NCI-H446 treated with DMSO at 0.1 percent for 48 hours (cell line): ENCODE measurements around the gene NSMCE4A.
"Not testable (repeated sequence)": the region's sequence is repeated elsewhere in the genome, so short reads cannot be mapped to it uniquely, and the experiment has no call there.

Experiments used
- DNase-seq: peaks from one replicate; lab custom pipeline; 2025; lab: John Stamatoyannopoulos, UW

Gene NSMCE4A

GRCh38 chr10:121974535-121975294 is at the start of gene NSMCE4A:
NSMCE4A (minus strand) TSS chr10:121975217; CDS start chr10:121975165, 52 bp downstream.
- peak; percentile 2 for DNase-seq

GRCh38 chr10:122023257-122023656 is 48.2 kb upstream of the NSMCE4A start:
- DNase-seq = not testable (repeated sequence)

- DNase-seq = no peak
Observed at GRCh38 chr10:122022276-122022675, 47.3 kb upstream of the NSMCE4A start.

- DNase-seq = no peak
Observed at GRCh38 chr10:122021828-122022227, 46.8 kb upstream of the NSMCE4A start.

- no peak for DNase-seq
Observed at GRCh38 chr10:122021379-122021778, 46.4 kb upstream of the NSMCE4A start.

GRCh38 chr10:122020226-122020625 is 45.2 kb upstream of the NSMCE4A start:
- no peak for DNase-seq

- DNase-seq = no peak
Observed at GRCh38 chr10:122019414-122019975, 44.5 kb upstream of the NSMCE4A start.

GRCh38 chr10:122018951-122019413 is 44.0 kb upstream of the NSMCE4A start:
- no peak for DNase-seq

- no peak for DNase-seq
Observed at GRCh38 chr10:122018491-122018890, 43.5 kb upstream of the NSMCE4A start.

GRCh38 chr10:122017926-122018325 is 42.9 kb upstream of the NSMCE4A start:
- not testable (repeated sequence) for DNase-seq

GRCh38 chr10:122014652-122015248 is 39.7 kb upstream of the NSMCE4A start:
- DNase-seq = no peak

- DNase-seq = no peak
Observed at GRCh38 chr10:122013311-122013780, 38.3 kb upstream of the NSMCE4A start.

- DNase-seq = no peak
Observed at GRCh38 chr10:122012731-122013130, 37.7 kb upstream of the NSMCE4A start.

- DNase-seq = no peak
Observed at GRCh38 chr10:122010405-122011050, 35.5 kb upstream of the NSMCE4A start.

GRCh38 chr10:122007415-122007814 is 32.4 kb upstream of the NSMCE4A start:
- DNase-seq = no peak

GRCh38 chr10:122001698-122002097 is 26.7 kb upstream of the NSMCE4A start:
- DNase-seq = no peak

- no peak for DNase-seq
Observed at GRCh38 chr10:121999301-121999700, 24.3 kb upstream of the NSMCE4A start.

GRCh38 chr10:121998462-121998861 is 23.4 kb upstream of the NSMCE4A start:
- DNase-seq = no peak

- no peak for DNase-seq
Observed at GRCh38 chr10:121994429-121994941, 19.5 kb upstream of the NSMCE4A start.

GRCh38 chr10:121991727-121992126 is 16.7 kb upstream of the NSMCE4A start:
- DNase-seq = not testable (repeated sequence)

- DNase-seq = no peak
Observed at GRCh38 chr10:121990015-121990677, 15.1 kb upstream of the NSMCE4A start.
